SU-DHL-6 (cell line): Measurements from ENCODE around the gene AXL.

Source experiments
- H2AFZ ChIP-seq: fragments of 200-600 bp; sonication (generic); 2 replicates; pipeline ENCODE4 v1.6.1; 2014; ENCODE audit warnings: low read depth, mild to moderate bottlenecking, moderate library complexity, mixed read lengths, antibody characterized with exemption, low read length; ENCODE audit not compliant: severe bottlenecking
- H3F3A ChIP-seq: fragments of 200-600 bp; shearing (Covaris generic); 2 replicates; pipeline ENCODE4 v1.6.0; 2016; ENCODE audit warnings: antibody characterized with exemption, mild to moderate bottlenecking; ENCODE audit not compliant: insufficient read depth
- H3K27ac ChIP-seq: fragments of 200-600 bp; sonication (generic); 2 replicates; pipeline ENCODE4 v1.5.1; 2016; ENCODE audit warnings: low read depth, mild to moderate bottlenecking, low read length, moderate library complexity, mixed read lengths
- H3K27me3 ChIP-seq: fragments of 200-600 bp; sonication (generic), shearing (Covaris generic); 2 replicates; pipeline ENCODE4 v1.6.0; 2014; ENCODE audit warnings: mild to moderate bottlenecking, low read length
- H3K36me3 ChIP-seq: fragments of 200-600 bp; sonication (generic); 2 replicates; pipeline ENCODE4 v1.6.1; 2014; ENCODE audit warnings: mild to moderate bottlenecking, low read length, mixed read lengths
- H3K4me2 ChIP-seq: fragments of 300-600, 200-600 bp; shearing (Covaris generic), sonication (generic); 2 replicates; pipeline ENCODE4 v1.6.0; 2014; ENCODE audit warnings: low read length, low read depth, mild to moderate bottlenecking; ENCODE audit not compliant: poor library complexity, severe bottlenecking
- H3K4me3 ChIP-seq: fragments of 200-600 bp; sonication (generic); 2 replicates; pipeline ENCODE4 v1.5.1; 2014; ENCODE audit warnings: antibody characterized with exemption, low read length, mild to moderate bottlenecking, mixed read lengths; ENCODE audit not compliant: insufficient read depth, poor library complexity, severe bottlenecking
- H3K79me2 ChIP-seq: fragments of 200-600 bp; sonication (generic); 2 replicates; pipeline ENCODE4 v1.6.1; 2014; ENCODE audit warnings: mild to moderate bottlenecking, low read length, moderate library complexity; ENCODE audit not compliant: insufficient read depth
- H3K9ac ChIP-seq: fragments of 200-600 bp; sonication (generic); 2 replicates; pipeline ENCODE4 v1.7.0; 2014; ENCODE audit warnings: mild to moderate bottlenecking, low read length
- H3K9me2 ChIP-seq: fragments of 200-600 bp; sonication (generic); replicated peaks from 2 replicates; pipeline ENCODE4 v1.6.1; 2014; ENCODE audit warnings: low read length; ENCODE audit not compliant: insufficient read depth
- H3K9me3 ChIP-seq: fragments of 200-600 bp; sonication (generic); 2 replicates; pipeline ENCODE4 v1.6.1; 2014; ENCODE audit warnings: low read length, mixed read lengths; ENCODE audit not compliant: insufficient read depth
- H4K20me1 ChIP-seq: fragments of 200-600 bp; sonication (generic); 2 replicates; pipeline ENCODE4 v1.6.1; 2014; ENCODE audit warnings: low read depth, mild to moderate bottlenecking, antibody characterized with exemption, low read length, moderate library complexity, mixed read lengths
- EZH2phosphoT487 ChIP-seq: fragments of 200-600 bp; sonication (generic), shearing (Covaris generic); conservative IDR thresholded peaks from 2 replicates; pipeline ENCODE4 v1.6.1; 2018; ENCODE audit warnings: mild to moderate bottlenecking, antibody characterized with exemption, low read length, moderate library complexity, mixed read lengths
- TF ChIP-seq, protein P1 (sequence below): fragments of 200-600 bp; sonication (generic); IDR thresholded peaks from one replicate; pipeline ENCODE4 v1.5.1; 2017; ENCODE audit warnings: antibody characterized with exemption, mild to moderate bottlenecking, low read length, moderate library complexity; ENCODE audit not compliant: insufficient read depth, poor library complexity, severe bottlenecking

Gene AXL

GRCh38 chr19:41309180-41310032 is 90.4 kb downstream of the AXL start:
- Histone ChIP-seq H3K27me3 (no peaks in the 10 kb centered on the region), H3K9ac (peak overlapping the region; percentile 79), H4K20me1 (no peaks in the 10 kb centered on the region), H3F3A (peaks cover 35% of the 10 kb centered on the region), H3K9me3 (no peaks in the 10 kb centered on the region), H3K4me3 (peak overlapping the region; percentile 90), H2AFZ (peak overlapping the region; percentile 42), H3K27ac (peak overlapping the region; percentile 75), H3K79me2 (peaks cover 14% of the 10 kb centered on the region), H3K36me3 (peaks cover 14% of the 10 kb centered on the region), H3K4me2 (peak overlapping the region; percentile 89), H3K9me2 (no peaks in the 10 kb centered on the region)
- no peak for TF ChIP-seq EZH2phosphoT487
- TF ChIP-seq, protein P1, sequence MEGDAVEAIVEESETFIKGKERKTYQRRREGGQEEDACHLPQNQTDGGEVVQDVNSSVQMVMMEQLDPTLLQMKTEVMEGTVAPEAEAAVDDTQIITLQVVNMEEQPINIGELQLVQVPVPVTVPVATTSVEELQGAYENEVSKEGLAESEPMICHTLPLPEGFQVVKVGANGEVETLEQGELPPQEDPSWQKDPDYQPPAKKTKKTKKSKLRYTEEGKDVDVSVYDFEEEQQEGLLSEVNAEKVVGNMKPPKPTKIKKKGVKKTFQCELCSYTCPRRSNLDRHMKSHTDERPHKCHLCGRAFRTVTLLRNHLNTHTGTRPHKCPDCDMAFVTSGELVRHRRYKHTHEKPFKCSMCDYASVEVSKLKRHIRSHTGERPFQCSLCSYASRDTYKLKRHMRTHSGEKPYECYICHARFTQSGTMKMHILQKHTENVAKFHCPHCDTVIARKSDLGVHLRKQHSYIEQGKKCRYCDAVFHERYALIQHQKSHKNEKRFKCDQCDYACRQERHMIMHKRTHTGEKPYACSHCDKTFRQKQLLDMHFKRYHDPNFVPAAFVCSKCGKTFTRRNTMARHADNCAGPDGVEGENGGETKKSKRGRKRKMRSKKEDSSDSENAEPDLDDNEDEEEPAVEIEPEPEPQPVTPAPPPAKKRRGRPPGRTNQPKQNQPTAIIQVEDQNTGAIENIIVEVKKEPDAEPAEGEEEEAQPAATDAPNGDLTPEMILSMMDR = no peak

GRCh38 chr19:41310033-41310831 is 91.2 kb downstream of the AXL start, which contains the start of gene CCDC97:
Gene CCDC97, plus strand, starts transcription at chr19:41310172. Its CDS starts 139 bp downstream, at chr19:41310311.
- Histone ChIP-seq H3K27ac (peak within 1 kb of the TSS; percentile 75), H3K9me3 (no peaks in the 10 kb centered on the region), H4K20me1 (no peaks in the 10 kb centered on the region), H3K36me3 (peaks cover 6% of the 10 kb centered on the region), H3K9ac (peak within 1 kb of the TSS; percentile 79), H3F3A (peaks cover 31% of the 10 kb centered on the region), H2AFZ (peak within 1 kb of the TSS; percentile 42), H3K4me2 (peak within 1 kb of the TSS; percentile 89), H3K79me2 (peaks cover 14% of the 10 kb centered on the region), H3K9me2 (no peaks in the 10 kb centered on the region), H3K4me3 (peak within 1 kb of the TSS; percentile 90), H3K27me3 (no peaks in the 10 kb centered on the region)
- TF ChIP-seq, protein P1 = no peak
- TF ChIP-seq EZH2phosphoT487 = no peak

- TF ChIP-seq, protein P1 = no peak
- TF ChIP-seq EZH2phosphoT487 = no peak
- H3K27me3 ChIP-seq = no peaks in the 10 kb centered on the region
- H3K4me3 ChIP-seq = peak overlapping the region; percentile 90
- peak overlapping the region; percentile 79 for H3K9ac ChIP-seq
- no peak overlapping the region for H3K27ac ChIP-seq
- H3K9me3 ChIP-seq = no peaks in the 10 kb centered on the region
- H3K4me2 ChIP-seq = peak overlapping the region; percentile 89
- H3F3A ChIP-seq = peaks cover 31% of the 10 kb centered on the region
- peaks cover 14% of the 10 kb centered on the region for H3K79me2 ChIP-seq
- H2AFZ ChIP-seq = no peak overlapping the region
- no peaks in the 10 kb centered on the region for H3K9me2 ChIP-seq
- peaks cover 3% of the 10 kb centered on the region; the same call in 1 of the 2 replicates for H3K36me3 ChIP-seq
- no peaks in the 10 kb centered on the region for H4K20me1 ChIP-seq
Observed at GRCh38 chr19:41311072-41311471, 92.0 kb downstream of the AXL start.
